Measurements from ENCODE around the gene CPT1B.
"Not testable (repeated sequence)": the region's sequence is repeated elsewhere in the genome, so short reads cannot be mapped to it uniquely, and the experiment has no call there.

Gene CPT1B

GRCh38 chr22:50577987-50578775 is at the start of gene CPT1B:
Gene CPT1B (minus strand): TSS chr22:50578427. CDS start chr22:50577915, 512 bp downstream.
- DNase-seq (ENCODE audit: low read depth in 2 of 2) = no peak

GRCh38 chr22:50626850-50627641 is 48.8 kb upstream of the CPT1B start:
- DNase-seq (ENCODE audit: low read depth in 2 of 2) = no peak

- DNase-seq (ENCODE audit: low read depth in 2 of 2) = no peak
These were observed 48.2 kb upstream of the CPT1B start for GRCh38 chr22:50626314-50626849.

DNA sequence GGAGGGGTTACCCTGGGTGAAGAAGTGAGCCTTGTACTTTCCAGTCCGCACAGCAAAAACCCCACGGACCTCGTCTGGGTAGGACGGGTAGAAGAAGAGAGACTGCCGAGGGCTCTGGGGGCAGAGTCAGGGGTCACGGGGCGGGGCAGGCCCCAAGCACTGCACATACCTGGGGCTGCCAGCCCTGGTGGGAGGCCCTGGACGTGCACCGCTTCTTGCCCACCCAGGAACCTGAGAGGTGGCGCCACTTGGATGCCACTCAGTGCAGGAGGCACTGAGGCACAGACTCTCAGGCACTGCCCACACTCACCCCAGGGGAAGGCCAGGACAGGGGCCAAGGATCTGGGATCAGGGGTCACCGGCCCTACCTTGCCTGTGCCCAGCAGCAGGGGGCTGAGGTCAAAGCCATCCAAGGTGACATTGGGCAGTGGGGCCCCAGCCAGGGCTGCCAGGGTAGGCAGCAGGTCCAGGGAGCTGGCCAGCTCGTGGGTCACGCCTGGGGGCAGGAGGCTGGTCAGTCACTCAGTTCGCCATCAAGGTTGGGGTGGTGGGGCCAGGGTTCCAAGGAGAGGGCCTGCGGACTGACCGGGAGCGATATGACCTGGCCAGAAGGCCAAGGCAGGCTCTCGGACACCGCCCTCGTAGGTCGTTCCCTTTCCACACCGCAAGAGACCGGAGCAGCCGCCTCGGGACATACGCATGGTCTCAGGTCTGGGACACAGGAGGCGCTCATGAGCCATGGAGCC is 47.5 kb upstream of the CPT1B start:
- DNase-seq (ENCODE audit: low read depth in 2 of 2) = no peak

DNA sequence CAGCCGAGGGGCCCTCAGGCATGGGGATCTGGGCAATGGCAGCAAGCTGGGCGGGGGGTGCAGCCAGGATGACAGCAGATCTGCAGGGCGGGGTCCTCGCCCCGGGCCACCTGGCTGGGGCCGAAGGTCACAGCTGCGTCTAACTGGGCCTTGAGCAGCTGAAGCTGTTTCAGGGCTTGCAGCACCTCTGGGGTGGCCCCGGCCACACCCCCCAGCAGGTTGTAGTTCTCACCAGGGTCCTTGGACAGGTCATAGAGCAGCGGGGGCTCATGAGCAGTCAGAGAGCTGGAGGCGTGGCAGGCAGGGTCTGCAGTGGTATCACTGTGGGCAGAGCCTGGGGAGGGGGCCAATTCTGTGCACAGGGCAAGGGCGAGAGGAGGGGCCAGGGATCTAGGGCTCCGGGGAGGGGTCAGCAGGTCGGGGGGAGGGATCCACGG is 46.9 kb upstream of the CPT1B start:
- DNase-seq (ENCODE audit: low read depth in 2 of 2) = no peak

- DNase-seq (ENCODE audit: low read depth in 2 of 2) = no peak
These were observed 46.3 kb upstream of the CPT1B start for GRCh38 chr22:50624347-50625130.

DNA sequence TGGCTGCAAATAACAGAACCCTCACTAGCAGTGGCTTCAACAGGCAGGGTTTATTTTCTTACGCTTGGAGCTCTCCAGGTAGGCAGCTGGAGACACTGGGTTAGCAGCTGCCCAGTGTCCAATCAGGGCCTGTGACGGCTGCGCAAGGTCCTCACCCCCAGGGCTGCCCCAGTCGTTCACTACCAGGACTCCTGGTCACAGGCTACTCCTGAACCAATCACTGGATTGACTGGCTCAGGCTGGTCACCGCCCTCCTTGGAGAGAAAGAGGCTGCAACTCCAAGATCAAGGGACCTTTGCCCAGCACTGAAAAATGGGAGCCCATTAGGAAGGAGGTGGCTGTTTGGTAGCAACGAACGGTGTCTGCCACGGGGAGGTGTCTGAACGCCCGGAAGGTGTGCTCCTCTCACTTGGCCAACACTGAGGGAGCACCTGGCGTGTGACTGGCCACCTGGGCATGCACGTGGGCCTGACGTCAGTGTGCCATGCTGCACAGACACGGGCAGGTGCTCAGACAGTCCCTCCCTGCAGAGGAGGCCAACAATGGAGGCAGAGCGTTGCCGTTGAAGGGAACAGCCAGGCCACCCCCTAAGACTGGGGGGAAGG is 44.6 kb upstream of the CPT1B start:
- no peak for DNase-seq (ENCODE audit: low read depth in 2 of 2)

DNA sequence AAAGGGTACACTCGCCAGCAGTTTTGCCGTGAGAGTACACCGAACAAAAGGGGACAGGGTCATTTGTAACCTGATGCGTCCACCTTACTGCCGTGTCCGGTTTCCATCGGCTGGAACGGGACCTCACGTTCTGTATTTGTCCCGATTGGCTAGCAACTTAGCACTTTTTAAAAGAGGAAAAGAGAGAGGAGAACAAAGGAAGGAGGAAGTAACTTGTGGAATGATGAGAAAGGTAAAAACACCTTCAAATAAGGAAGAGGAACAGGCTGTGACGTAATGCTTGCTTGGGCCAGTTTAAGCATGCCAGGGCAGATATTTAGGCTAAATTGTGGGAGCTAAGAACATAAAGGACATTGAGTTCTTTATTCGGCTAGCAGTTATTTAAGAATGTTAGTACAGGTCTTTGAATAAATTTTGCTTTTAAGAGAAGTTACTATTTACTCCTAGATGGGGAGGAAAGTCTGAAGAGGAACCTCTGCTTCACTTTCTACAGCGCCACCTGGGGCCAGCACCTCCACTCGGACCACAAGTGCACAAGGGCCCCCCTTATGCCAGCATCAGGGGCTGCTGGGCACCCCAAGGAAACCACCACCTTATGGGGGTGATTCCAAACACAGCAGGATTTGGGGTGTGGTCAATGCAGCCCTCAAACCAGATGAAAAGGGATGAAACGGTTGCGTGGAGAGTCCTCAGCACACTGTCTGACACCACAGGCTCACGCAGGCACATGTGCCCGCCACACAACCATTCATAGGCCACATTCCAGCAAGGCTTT is 43.9 kb upstream of the CPT1B start:
- no peak for DNase-seq (ENCODE audit: low read depth in 2 of 2)

DNA sequence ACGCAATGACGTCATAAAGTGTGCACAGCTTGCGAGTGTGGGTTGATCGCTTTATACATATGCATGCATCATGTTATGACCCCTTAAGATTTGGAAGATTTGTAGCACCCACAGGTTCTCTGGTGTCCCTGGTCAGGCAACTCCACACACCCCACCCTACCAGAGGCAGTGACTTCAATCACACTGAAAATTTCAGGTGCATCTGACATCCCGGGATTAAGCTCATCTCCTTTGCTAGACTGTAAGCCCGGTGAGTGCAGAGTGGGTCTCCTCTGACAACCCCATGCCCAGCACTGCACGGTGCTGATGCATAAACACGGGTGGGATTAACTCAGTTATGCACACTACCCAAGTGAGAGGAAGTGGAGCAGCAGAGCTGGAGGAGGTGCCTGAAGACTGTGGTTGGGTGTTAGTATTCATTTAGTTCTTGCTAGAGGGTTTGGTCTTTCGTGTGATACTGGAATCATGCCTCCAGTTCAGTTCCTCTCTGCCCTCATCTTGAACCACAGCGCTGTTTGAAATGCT is 43.2 kb upstream of the CPT1B start:
- DNase-seq (ENCODE audit: low read depth in 2 of 2) = peak in 1 of 2 donors; percentile 30

DNA sequence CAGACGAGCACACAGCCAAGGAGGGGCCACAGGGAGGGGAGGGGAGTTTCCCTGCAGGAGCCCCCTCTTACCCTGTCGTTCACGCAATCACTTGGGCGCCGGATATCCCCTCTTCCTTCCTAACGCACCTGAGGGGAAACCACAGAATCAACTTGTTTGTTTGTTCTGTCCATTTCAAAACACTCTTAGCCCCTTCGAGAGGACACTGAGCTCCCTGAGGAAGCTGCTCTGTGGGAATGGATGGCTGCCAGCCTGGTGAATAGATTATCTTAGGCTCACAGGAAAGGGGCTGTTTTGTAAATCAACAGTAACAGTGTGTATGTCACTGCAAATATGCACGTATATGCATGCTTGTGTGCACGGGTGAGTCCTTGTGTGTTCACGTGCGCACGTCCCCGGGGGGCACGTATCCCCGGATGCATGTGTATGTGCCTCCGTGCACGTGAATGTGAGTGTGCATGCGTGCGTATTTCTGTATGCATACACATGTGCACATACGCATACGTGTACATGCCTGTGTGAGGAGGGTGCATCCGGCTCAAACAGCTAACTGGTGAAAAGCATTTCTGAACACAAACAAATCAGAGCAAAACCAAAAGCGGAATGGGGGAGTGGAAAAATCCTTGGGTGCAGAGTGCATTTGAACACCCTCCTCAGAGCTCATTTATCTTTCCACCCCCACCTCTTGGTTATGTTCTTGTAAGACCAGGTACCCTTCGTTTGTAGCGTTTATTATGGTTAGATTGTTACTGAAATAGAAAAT is 42.5 kb upstream of the CPT1B start:
- peak; percentile 69 to 82 for DNase-seq (ENCODE audit: low read depth in 2 of 2)

DNA sequence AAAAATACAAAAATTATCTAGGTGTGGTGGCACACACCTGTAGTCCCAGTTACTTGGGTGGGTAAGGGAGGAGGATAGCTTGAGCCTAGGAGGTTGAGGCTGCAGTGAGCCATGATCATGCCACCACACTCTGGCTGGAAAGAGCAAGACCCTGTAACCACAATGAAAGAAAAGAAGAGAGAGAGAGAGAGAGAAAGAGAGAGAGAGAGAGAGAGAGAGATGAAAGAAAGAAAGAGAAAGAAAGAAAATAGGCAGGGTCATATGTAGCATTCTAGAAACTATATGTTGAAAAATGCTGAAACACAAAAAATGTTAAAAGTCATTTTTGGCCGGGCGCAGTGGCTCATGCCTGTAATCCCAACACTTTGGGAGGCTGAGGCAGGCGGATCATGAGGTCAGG is 36.1 kb upstream of the CPT1B start:
- not testable (repeated sequence) for DNase-seq (ENCODE audit: low read depth in 2 of 2)

DNA sequence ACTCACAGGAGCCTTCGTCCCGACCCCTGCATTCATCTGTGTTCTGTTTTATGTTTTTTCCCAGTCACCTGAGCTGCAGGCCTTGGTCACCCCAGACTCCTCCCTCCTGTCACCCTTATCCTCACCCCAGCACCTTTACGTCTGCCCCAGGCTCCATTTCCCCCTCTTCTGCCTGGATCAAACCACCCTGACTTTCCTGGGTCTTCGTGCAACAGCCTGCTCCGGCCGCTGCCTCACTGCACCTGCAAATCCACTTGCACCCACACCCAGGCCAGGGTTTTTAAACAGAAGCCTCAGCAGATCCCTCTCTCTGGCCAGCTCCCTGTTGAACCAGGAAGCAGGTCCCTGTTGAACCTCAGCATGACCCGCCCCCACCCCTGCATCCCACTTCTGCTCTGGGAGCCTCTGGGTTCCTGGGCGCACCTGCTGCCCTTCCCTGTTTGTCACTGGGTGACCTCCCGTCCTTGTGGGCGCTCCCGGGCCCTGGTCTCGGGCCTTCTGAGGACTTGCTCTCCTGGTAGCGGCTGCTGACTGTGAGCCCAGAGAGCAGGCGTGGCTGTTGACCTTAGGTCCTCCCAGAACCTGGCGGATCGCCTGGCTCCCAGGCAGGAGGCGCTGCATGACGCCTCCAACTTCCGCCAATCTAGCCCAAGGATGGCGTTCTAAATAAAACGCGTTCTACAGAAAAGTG is 35.2 kb upstream of the CPT1B start:
- DNase-seq (ENCODE audit: low read depth in 2 of 2) = no peak

- DNase-seq (ENCODE audit: low read depth in 2 of 2) = no peak
These were observed 34.4 kb upstream of the CPT1B start for GRCh38 chr22:50612528-50613221.

- DNase-seq (ENCODE audit: low read depth in 2 of 2) = no peak
These were observed 33.9 kb upstream of the CPT1B start for GRCh38 chr22:50612168-50612527.

DNA sequence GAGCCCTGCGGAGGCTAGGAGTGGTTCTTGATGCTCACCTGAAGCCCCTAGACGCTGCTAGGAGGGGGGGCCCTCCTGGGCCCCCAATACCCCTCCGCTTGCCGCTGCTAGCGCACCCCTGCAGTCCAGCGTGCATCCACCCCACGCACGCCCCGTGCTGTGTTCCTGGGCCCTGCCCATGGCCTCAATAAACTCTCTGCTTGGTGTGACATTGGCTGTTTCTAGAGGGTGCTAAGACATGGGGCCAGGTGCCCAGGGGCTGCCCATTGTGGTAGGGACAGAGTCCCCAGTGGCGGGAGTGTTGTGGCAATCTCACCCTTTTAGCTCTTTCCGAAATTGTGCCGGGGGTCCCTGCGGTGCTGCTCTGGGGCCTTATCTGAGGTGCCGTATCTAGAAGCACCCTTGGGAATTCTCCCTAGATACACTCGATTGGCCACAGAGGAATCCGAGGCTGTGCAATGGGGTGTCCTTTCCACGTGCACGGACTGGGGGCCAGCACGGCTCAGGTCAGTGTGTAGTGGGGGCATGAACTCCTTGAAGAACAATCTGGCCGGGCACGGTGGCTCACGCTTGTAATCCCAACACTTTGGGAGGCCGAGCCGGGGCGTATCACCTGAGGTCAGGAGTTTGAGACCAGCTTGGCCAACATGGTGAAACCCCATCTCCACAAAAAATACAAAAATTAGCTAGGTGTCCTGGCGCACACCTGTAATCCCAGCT is 33.3 kb upstream of the CPT1B start:
- DNase-seq (ENCODE audit: low read depth in 2 of 2) = no peak

GRCh38 chr22:50610581-50610980 is 32.4 kb upstream of the CPT1B start:
- no peak for DNase-seq (ENCODE audit: low read depth in 2 of 2)

DNA sequence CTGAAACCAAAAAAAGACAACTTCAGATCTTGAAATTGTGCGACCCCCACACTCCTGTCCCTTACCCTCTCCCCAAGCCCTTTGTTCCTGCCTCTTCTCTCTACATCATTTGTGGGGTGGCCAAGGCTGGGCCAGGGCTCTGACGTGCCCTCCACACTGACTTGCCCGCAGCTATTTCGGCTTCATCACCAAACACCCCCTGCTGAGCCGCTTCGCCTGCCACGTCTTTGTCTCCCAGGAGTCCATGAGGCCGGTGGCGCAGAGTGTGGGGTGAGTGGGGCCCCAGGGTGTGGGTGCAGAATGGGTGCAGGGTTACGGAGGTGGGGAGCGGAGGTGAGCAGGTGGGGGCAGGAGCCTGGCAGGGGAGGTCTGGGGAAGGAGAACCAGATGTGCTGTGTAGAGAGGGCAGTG is 31.8 kb upstream of the CPT1B start:
- no peak for DNase-seq (ENCODE audit: low read depth in 2 of 2)

Data from stimulated activated CD8-positive, alpha-beta memory T cell treated with anti-CD3 and anti-CD28 coated beads, Interleukin-2, amount 100 ng/mL, for 48 hours (primary cell).